ENCODE data around the gene OR2J1. TPM values are rescaled to one million over a fixed set of nuclear protein-coding genes. Genes with fewer than 3 reads are reported as not detected.

Gene OR2J1
- total and polyA plus RNA-seq, 9 of the 15 experiments (the other 6 are each of a cell fraction or from before 2014, with no cell fraction given): not detected

- CTCF ChIA-PET (ENCODE audit: low intra/inter-chr PET ratio): no interaction called here
- Histone ChIP-seq H3K4me2 (ENCODE audit: insufficient read depth, low read length) (no peak overlapping the region), H3K4me1 (replicated peaks in 1 of 2; ENCODE audit: control insufficient read depth in 2 of 2, insufficient read depth in 2 of 2, low read length in 2 of 2) (no peaks in the 10 kb centered on the region; a peak in 1 of 5 replicates), H3K79me2 (ENCODE audit: control insufficient read depth, insufficient read depth, low read length) (no peaks in the 10 kb centered on the region), H3K9me3 (replicated peaks; ENCODE audit: control insufficient read depth, insufficient read depth, low read depth, low read length) (no peaks in the 10 kb centered on the region), H3K27me3 (ENCODE audit: control insufficient read depth in 2 of 2, insufficient read depth in 2 of 2, low read length in 2 of 2) (peaks cover 9 to 17% of the 10 kb centered on the region in 2 experiments; a peak in 4 of 5 replicates), H3K36me3 (ENCODE audit: control insufficient read depth, insufficient read depth, low read length) (no peaks in the 10 kb centered on the region), H2AFZ (ENCODE audit: low read depth, low read length) (no peak overlapping the region), H3K4me3 (no peak overlapping the region), H3K9ac (ENCODE audit: insufficient read depth in 1 of 2, low read depth in 2 of 2, low read length in 2 of 2) (peak overlapping the region in 1 of 2 experiments; percentile 57; a peak in 1 of 4 replicates), H3K9me1 (ENCODE audit: control insufficient read depth, insufficient read depth, low read length) (no peaks in the 10 kb centered on the region), H4K20me1 (replicated peaks; ENCODE audit: control insufficient read depth, insufficient read depth, low read length) (no peaks in the 10 kb centered on the region), H3K27ac (ENCODE audit: extremely low read depth, low read depth, low read length) (no peak overlapping the region)
- intact Hi-C loops (cut with micrococcal nuclease): no loop called here
- FAIRE-seq: no peak
- WGBS (ENCODE audit: insufficient coverage, low coverage, missing lambda C conversion rate): 0% methylated on average over 4 of the region's 4 CpGs
- BruUV-seq (replicated peaks): no TSS peak
- in situ Hi-C loops (cut with MboI): no loop called here
- POLR2A ChIA-PET: interaction anchor here (0.6 kb wide), 1 partner anchor 42 kb away, joined by 3 read pairs; no protein-coding TSS in a partner anchor
- no peak for DNase-seq (ENCODE audit: extremely low read depth in 1 of 4, low spot score in 3 of 4)
- ATAC-seq: no peak
- TF ChIP-seq PTTG1 (tag; IDR thresholded peaks at IDR 0.05; ENCODE audit: low read depth) (no peak), XRCC4 (IDR thresholded peaks at IDR 0.05; ENCODE audit: extremely low read depth, insufficient read depth, insufficient read length) (no peak), MLX (CRISPR knock-in tag; conservative IDR thresholded peaks at IDR 0.05) (no peak), HMGN3 (IDR thresholded peaks at IDR 0.05; ENCODE audit: borderline replicate concordance, extremely low read depth, insufficient read length, low read depth, low read length) (no peak), FOS (IDR thresholded peaks at IDR 0.05; ENCODE audit: extremely low read depth, insufficient read length) (no peak), NFE2L1 (tag; IDR thresholded peaks at IDR 0.05; ENCODE audit: borderline replicate concordance, low read depth) (no peak), MIER1 (IDR thresholded peaks at IDR 0.05; ENCODE audit: low read depth) (no peak), ZNF561 (CRISPR knock-in tag; conservative IDR thresholded peaks at IDR 0.05) (no peak), HBP1 (CRISPR knock-in tag; IDR thresholded peaks at IDR 0.05) (no peak), SAFB (IDR thresholded peaks at IDR 0.05; ENCODE audit: borderline replicate concordance, low read depth, low read length) (no peak), ASH1L (IDR thresholded peaks at IDR 0.05; ENCODE audit: borderline replicate concordance, low read depth, partially characterized antibody) (no peak), RAD51 (IDR thresholded peaks at IDR 0.05; ENCODE audit: borderline replicate concordance, low read depth) (no peak), AFF4 (CRISPR knock-in tag; IDR thresholded peaks at IDR 0.05) (no peak), USF1 (CRISPR knock-in tag; IDR thresholded peaks at IDR 0.05) (no peak), CBX2 (IDR thresholded peaks at IDR 0.05; ENCODE audit: insufficient read depth, low read length, poor library complexity, severe bottlenecking) (no peak), SMARCA5 (IDR thresholded peaks at IDR 0.05) (no peak)
Measured at GRCh38 chr6:29130644-29131043, 31.4 kb downstream of the OR2J1 start.

Measured in K562 (cell line).